HG03095 (cell line): ENCODE measurements around the gene HS6ST3.

Experiments used
- ATAC-seq: cut with Tn5 transposase; IDR thresholded peaks from one replicate; pipeline ENCODE4 v1.9.1; 2021; ENCODE audit warnings: moderate library complexity; ENCODE audit not compliant: unreplicated experiment

The HS6ST3 gene

GRCh38 chr13:96700657-96701056 is 610.8 kb downstream of the HS6ST3 start:
- no peak for ATAC-seq

DNA sequence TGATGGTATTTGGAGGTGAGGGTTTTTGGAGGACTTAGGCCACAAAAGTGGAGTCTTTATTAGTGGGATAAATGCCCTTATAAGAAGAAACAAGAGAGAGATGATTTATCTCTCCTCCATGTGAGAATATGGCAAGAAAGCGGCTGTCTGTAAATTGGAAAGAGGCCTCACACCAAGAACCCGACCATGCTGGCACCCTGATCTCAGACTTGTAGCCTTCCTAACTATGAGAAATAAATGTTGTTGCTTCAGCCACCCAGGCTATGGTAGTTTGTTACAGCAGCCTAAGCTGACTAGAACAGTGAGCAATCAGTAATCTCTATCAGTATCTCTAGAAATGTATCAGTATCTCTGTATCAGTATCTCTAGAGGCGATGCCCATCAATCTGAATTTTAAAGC is 617.2 kb downstream of the HS6ST3 start:
- ATAC-seq: no peak

DNA sequence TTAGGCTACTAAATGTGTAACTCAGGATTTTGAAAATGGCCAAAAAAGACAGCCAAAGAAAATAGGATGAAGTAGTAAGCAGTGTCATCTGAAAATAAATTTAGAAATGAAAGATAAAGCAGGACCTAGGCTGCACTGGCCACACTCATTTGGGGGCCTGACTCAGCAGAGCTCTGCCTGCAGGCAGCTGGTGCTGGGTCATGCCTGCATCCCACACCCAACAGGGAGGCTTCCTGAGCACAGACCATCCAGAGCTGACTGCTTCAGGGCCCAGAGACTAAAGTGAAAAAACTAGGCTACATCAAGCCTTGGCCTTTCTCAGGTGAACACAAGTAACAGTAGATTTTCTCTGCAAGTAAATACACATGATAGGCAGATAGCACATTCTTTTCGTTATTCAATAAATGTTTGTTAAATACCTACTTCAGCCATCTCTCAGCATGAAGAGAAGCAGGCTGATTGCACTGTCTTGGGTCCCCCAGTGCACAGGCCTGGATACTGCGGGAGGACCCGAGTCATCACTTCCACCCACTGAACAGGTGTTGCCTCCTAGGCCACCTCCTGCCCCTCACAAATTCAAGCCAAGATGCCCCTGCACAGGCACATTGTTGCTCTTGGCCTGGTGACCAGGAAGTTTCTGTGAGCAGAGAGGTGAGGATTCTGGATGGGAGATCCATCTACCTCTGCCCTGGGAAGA is 620.4 kb downstream of the HS6ST3 start:
- no peak for ATAC-seq

DNA sequence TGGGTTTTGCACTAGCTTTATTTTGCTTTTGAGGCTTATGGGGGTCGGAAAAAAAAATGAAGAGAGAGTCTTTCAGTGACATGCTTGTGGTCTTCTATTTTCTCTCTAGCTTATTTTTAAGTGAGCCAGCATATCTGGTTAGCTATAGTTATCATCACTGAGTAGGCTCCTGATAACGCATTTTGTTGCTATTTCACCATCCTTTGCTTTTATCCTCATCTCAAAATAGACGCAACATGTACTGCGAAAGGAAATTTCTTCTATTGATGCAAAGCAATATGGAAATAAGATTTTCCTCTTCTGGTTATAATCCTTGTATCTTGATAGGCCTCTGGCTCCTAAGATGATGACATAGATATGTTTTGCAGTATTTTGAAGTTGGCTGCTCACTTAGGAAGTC is 630.5 kb downstream of the HS6ST3 start:
- no peak for ATAC-seq

DNA sequence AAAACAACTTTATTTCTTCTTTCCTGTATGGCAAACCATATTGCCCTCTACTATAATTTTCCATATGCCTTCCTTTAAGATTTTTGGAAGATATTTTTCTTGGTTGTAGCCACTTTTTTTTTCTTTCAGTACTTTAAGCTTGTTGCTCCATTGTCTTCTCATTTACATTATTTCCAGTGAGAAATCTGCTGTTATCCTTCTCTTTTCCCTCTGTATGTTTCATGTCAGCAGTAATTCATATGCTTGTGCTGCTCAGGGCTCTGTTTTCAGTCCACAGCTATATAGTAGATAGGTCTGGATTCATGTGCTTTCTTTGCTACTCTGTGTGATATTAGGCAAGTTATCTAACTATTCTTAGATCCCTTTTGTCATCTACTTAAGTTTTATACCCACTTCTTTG is 636.7 kb downstream of the HS6ST3 start:
- no peak for ATAC-seq

- ATAC-seq: no peak
These were observed 638.6 kb downstream of the HS6ST3 start for GRCh38 chr13:96728463-96728862.

DNA sequence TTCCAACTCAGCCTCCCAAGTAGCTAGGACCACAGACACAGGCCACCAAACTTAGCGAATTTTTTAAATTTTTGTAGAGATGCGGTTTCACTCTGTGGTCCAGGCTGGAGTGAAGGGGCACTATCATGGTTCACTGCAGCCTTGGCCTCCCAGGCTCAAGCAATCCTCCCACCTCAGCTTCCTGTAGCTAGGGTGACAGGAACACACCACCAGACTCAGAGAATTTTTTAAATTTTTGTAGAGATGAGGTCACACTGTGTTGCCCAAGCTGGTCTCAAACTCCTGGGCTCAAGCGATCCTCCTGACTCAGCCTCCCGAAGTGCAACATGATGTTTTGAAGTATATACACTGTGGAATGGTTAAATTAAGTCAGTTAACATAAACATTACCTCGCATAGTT is 640.8 kb downstream of the HS6ST3 start:
- no peak for ATAC-seq

DNA sequence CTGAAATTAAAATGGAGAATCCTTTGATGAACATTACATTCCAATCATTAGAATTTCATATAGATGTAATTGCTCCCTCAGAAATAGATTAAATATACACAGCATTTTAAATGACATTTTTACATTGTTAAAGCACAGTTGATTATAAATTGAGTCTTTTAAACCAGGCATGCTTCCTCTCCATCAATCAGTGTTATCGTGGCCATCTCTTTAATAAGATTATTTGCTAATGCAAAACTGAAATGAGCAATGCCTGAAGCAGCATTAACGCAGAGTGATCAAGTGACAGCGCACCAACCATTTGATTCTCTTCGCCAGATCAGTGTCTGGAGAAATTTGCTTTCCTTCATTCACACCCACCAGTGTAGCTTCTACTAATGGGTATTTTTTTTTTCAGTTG is 644.6 kb downstream of the HS6ST3 start:
- no peak for ATAC-seq

GRCh38 chr13:96741779-96742178 is 651.9 kb downstream of the HS6ST3 start:
- ATAC-seq: no peak

DNA sequence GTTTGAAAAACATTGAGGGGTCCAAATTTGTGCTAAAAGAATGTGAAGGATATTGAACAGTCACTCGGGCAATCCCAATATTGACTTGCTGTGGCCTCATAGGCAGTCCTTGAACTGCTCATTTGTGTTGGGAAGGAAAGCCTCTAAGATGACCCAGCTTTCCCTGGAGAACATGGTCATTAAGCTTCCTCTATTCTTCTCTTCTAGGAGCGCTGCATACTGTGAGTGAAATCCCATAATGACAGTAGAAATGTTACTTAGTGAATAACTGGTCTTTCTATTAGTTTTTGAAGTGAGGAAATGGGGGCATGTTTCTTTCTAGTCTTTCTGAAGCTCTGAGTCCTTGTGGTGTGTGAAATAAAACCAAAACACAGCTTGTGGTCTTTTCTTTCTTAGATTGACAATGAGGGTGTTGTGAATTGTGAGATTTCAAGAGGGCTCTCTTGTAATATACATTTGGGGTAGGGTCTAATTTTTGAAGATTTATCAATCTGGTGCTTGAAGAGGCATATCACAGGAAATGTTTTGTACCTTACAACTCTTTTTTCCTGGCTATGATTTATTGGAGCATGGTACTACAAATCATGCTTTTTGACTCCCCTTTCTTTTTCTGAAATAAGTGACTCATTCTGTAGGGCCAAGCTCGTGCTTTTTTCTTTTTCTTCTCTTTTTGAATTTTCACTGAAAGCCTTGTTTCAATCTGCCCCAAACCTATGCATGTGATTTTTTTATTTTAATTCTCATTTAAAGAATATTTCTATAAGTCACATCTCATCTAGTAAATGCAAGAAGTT is 653.6 kb downstream of the HS6ST3 start:
- no peak for ATAC-seq

DNA sequence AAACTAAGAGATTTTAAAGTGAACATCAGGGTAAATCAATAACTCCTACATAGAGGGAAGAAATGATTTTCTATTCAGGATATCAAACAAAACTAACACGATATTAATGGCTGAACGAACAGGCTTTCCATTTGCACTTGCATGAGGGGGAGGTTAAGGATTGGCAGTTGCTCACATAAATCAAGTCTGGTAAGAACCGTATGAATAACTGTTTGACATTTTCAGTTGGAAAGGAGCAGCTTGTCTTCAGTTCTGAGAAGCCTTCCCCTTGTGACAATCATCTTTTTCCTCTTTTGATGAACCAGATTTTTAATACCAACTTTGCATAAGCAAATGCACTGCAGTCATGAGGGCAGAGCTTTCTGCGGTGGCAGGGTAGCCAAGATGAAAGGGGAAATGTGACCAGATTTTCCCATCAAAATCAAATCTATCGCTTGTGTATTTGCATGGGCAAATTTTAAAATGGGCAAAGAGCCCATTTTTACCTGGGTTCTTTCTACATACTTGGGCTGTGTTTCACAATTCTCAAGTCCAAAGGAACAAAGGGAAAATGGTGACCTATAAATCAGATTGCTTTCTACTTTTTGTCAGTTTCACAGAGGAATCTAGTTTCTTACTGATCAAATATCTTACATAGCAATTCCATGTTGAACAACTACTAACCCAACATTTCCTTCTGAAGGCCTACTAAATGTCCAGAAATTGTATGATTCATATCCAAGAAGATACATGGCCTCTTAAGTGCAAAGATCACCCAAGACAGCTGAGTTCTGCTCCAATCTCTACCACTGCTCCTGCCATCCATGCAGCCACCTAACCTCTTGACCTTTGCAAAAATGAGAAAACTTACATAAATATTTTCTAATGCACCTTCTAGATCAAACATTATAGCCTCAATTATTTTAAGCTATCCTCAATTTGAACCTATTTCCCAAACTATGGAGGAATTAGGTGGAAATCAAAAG is 654.7 kb downstream of the HS6ST3 start:
- no peak for ATAC-seq

GRCh38 chr13:96746886-96747285 is 657.0 kb downstream of the HS6ST3 start:
- no peak for ATAC-seq

DNA sequence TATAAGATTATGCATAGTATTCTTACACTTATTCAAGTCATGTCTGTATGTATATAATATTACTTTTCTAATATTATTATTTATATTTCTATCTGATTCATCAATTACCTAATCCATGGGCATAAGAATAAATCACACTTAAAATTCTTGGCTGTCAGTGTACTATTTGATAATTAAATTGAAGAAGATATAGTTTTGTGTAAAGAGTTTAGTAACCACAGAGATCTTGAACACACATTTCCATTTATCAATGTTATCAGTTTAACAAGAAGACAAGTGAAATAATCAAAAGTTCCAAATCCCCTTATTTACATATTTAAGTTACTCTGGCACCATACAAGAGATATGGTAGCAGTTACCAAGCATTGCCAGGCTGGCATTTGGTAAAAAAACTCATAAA is 659.9 kb downstream of the HS6ST3 start:
- no peak for ATAC-seq

DNA sequence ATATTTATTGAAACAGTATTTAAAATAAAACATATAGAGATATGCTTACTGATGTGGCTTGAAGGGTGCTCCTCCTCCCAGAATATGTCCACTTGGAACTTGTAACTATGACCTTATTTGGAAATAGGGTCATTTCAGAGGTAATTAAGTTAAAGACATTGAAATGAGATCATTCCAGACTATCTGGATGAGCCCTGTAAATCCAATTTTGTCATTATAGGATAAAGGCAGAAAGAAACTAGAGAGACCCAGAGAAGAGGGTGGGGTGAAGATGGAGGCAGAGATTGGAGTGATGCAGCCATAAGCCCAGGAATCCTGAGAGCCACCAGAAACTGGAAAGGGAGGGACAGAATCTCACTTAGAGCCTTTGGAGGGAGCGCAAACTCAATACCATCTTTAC is 661.2 kb downstream of the HS6ST3 start:
- no peak for ATAC-seq

DNA sequence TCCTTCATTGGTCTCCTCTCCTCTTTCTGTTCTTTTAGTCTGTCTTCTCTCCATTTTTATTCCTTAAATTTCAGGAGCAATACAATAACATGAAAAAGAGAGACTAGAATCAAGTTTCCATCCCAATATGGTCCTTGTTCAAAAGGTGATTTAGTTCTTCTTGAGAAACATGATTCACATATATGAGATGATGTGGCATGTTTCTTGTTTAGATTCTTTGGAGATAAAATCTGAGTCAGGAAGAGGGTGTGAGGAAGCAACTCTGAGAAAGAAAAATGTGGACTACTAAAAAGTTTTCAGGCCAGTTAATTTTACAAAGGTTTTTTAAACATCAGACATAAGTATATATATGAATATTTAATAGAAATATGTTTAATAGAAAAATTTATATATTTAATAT is 673.0 kb downstream of the HS6ST3 start:
- no peak for ATAC-seq

DNA sequence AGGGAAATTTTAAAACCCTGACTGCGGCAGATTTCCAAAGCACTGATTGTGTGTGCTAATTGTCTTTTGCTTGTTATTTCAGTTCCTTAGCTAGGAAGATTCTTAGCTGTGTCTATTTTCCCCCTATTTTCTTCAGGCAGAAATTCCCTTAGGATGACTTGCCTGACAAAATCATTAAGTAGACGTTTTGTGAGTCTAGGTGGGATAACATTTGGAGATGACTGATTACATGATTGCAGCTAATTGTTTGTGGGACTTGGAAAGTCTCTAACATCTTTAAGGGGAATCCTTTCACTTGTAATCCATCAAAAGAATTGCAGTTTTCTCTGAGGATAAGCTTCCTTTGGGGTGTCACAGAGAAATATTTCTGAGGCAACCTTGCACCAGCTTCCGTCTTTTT is 676.4 kb downstream of the HS6ST3 start:
- ATAC-seq: no peak

DNA sequence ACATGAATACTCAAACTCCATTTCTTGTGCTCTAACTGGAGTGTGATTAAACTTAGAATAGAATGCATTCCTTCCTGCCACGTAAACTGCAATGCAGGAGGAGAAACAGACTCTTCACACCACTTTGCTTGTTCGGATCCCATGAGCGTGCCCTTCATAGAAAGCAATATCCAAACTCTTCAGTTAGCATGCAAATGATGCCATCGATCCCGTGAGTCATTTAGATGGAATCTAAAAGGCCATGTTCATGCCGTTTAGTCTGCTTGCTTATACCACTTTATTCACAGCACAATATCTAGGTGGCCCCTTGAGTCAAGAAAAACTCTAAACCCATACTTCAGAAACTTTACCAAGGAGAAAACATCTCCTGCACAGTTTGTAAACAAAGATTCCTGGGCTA is 678.6 kb downstream of the HS6ST3 start:
- ATAC-seq: no peak

- no peak for ATAC-seq
These were observed 680.0 kb downstream of the HS6ST3 start for GRCh38 chr13:96769874-96770273.

DNA sequence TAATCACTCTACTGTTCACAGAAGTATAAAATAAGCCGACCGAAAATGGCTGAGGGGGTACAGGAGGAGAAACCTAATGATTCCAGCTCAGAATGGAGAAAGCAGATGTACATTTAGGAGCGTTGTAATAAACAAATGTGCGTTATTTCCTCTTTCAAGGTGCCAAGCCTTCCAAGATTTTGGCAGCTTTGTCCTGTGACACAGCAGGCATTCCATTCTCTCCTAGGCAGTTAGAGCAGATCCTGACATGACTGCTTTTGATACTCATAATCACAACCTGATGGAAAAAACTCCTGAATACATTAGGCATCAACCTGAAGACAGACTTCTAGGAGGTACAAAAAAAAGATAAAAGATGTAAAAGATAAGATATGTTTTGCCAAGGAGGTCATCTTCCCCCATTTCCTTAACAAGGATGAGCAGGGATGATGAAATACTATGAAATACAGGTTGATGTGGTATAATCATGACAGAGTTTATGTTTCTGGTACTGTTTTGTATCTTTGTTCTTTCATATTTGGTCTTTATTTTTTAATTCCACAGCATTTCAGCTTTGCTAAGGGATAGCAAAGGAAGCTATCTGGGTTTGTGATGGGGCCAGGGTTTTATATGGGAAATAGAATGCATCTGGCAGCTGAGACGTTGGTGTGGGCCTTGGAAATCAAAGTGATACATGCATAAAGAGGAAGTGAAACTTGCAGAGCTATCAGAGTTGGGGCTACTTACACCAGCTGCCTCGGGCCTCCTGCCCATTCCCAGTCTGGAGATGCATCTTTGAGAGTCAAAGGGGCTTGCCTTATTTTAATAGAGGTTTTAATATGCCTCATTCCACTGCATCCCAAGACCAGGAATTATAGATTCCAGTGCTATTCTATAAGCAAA is 681.8 kb downstream of the HS6ST3 start:
- ATAC-seq: peak; percentile 92

DNA sequence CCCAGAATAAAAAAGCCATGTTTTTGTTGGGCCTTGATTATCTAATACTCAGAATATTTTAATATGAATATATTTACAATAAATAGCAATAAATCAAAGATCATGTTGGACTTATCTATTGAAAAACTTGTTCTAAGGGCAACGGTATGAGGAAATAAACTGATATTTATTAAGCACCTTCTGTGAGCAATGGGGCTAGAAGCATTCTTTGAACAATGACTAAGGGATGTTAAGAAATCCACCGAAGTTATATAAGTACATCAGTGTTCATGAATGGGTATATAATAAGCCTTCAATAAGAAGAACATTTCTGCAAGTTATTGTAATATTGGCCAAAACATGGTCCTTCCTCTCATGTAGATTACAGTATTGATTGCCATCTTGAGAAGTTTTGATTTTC is 682.5 kb downstream of the HS6ST3 start:
- no peak for ATAC-seq
